ENCODE measurements around the gene ANKS1A. TPM values are rescaled to one million over a fixed set of nuclear protein-coding genes. Genes with fewer than 3 reads are reported as not detected.
"Not testable (repeated sequence)": the region's sequence is repeated elsewhere in the genome, so short reads cannot be mapped to it uniquely, and the experiment has no call there.

The ANKS1A gene
- total and polyA plus RNA-seq, 12 donors = 7.1 to 36.3 (median 29.9) TPM

- Histone ChIP-seq H3K27me3 (no peaks in the 10 kb centered on the region), H3K9me3 (no peaks in the 10 kb centered on the region), H3K4me1 (no peaks in the 10 kb centered on the region), H3K27ac (no peak overlapping the region), H3K36me3 (peaks cover 0 to 100% (median 51%) of the 10 kb centered on the region in 9 donors), H3K4me3 (no peak overlapping the region)
- DNase-seq = no peak
- TF ChIP-seq CTCF (IDR thresholded peaks at IDR 0.05) = no peak
- no peak for ATAC-seq
- intact Hi-C loops (cut with DNase I) = loop anchor here in 1 of 10 donors (10.0 kb wide), 1 partner anchor 368 kb away; no protein-coding TSS in a partner anchor
- WGBS, 2 donors = 93 to 95% methylated on average over 3 of the region's 3 CpGs
Measured at GRCh38 chr6:34876472-34876871, 12.6 kb upstream of the ANKS1A start.

- Histone ChIP-seq H3K27me3 (no peaks in the 10 kb centered on the region), H3K9me3 (no peaks in the 10 kb centered on the region), H3K27ac (no peak overlapping the region), H3K4me3 (no peak overlapping the region), H3K4me1 (no peaks in the 10 kb centered on the region), H3K36me3 (peaks cover 0 to 100% (median 44%) of the 10 kb centered on the region in 9 donors)
- intact Hi-C loops (cut with DNase I) = loop anchor here in 1 of 10 donors (10.0 kb wide), 1 partner anchor 368 kb away; no protein-coding TSS in a partner anchor
- ATAC-seq = no peak
- 95 to 98% methylated on average over 1 of the region's 1 CpG for WGBS, 2 donors
- DNase-seq = no peak
- no peak for TF ChIP-seq CTCF (IDR thresholded peaks at IDR 0.05)
Measured at GRCh38 chr6:34877259-34877658, 11.8 kb upstream of the ANKS1A start.

GRCh38 chr6:34877869-34878485, 11.1 kb upstream of the ANKS1A start:
- no peaks in the 10 kb centered on the region for H3K9me3 ChIP-seq

GRCh38 chr6:34884073-34884472, 5.0 kb upstream of the ANKS1A start:
- not testable (repeated sequence) for DNase-seq, H3K27me3 ChIP-seq, H3K4me3 ChIP-seq, H3K27ac ChIP-seq, ATAC-seq, H3K9me3 ChIP-seq
- WGBS, 2 donors = 92 to 100% methylated on average over 1 of the region's 1 CpG
- intact Hi-C loops (cut with DNase I) = loop anchor here in 2 of 10 donors (10.0 kb wide), 3 partner anchors 129 to 261 kb away; partner anchors contain the start of genes SNRPC (in 1 of the 2) and TCP11 (in 1 of the 2)
- H3K4me1 ChIP-seq = peaks cover 3 to 27% (median 14%) of the 10 kb centered on the region in 9 donors
- peaks cover 0 to 69% (median 10%) of the 10 kb centered on the region in 9 donors for H3K36me3 ChIP-seq

More at GRCh38 chr6:34877869-34878485, 11.1 kb upstream of the ANKS1A start:
- no peak for ATAC-seq
- Histone ChIP-seq H3K4me3 (no peak overlapping the region), H3K4me1 (no peaks in the 10 kb centered on the region), H3K27ac (no peak overlapping the region), H3K27me3 (no peaks in the 10 kb centered on the region), H3K36me3 (peaks cover 0 to 100% (median 36%) of the 10 kb centered on the region in 9 donors)
- 93 to 96% methylated on average over 5 of the region's 5 CpGs for WGBS, 2 donors
- intact Hi-C loops (cut with DNase I) = loop anchor here in 1 of 10 donors (10.0 kb wide), 1 partner anchor 367 kb away; no protein-coding TSS in a partner anchor
- no peak for TF ChIP-seq CTCF (IDR thresholded peaks at IDR 0.05)
- DNase-seq = no peak

- no peak for ATAC-seq
- no peak for TF ChIP-seq CTCF (IDR thresholded peaks at IDR 0.05)
- intact Hi-C loops (cut with DNase I) = loop anchor here in 5 of 10 donors (5.0 to 10.0 kb wide), 7 partner anchors 72 to 260 kb away; partner anchors contain the start of genes TCP11 (in 2 of the 5) and SNRPC (in 1 of the 5)
- Histone ChIP-seq H3K9me3 (peaks cover 0 to 5% (median 0%) of the 10 kb centered on the region in 11 donors), H3K27me3 (no peaks in the 10 kb centered on the region), H3K4me1 (peaks cover 3 to 30% (median 16%) of the 10 kb centered on the region in 9 donors), H3K27ac (no peak overlapping the region), H3K4me3 (no peak overlapping the region), H3K36me3 (peaks cover 0 to 60% (median 4%) of the 10 kb centered on the region in 9 donors)
- 87 to 94% methylated on average over 2 of the region's 2 CpGs for WGBS, 2 donors
- DNase-seq = no peak
Measured at GRCh38 chr6:34884996-34885395, 4.1 kb upstream of the ANKS1A start.

GRCh38 chr6:34885837-34886236, 3.2 kb upstream of the ANKS1A start:
- not testable (repeated sequence) for H3K27me3 ChIP-seq, ATAC-seq, H3K9me3 ChIP-seq, H3K27ac ChIP-seq, DNase-seq, H3K4me3 ChIP-seq
- H3K4me1 ChIP-seq = peaks cover 8 to 38% (median 25%) of the 10 kb centered on the region in 9 donors
- intact Hi-C loops (cut with DNase I) = loop anchor here in 5 of 10 donors (5.0 to 10.0 kb wide), 7 partner anchors 71 to 259 kb away; partner anchors contain the start of genes TCP11 (in 2 of the 5) and SNRPC (in 1 of the 5)
- 92 to 95% methylated on average over 15 of the region's 15 CpGs for WGBS, 2 donors
- H3K36me3 ChIP-seq = peaks cover 0 to 51% (median 3%) of the 10 kb centered on the region in 9 donors
